ENCODE data around the gene PDE4D. TPM values are rescaled to one million over a fixed set of nuclear protein-coding genes. Genes with fewer than 3 reads are reported as not detected.

The PDE4D gene
- total RNA-seq, 1 experiment from 2014 or later = 3.3 TPM

DNA sequence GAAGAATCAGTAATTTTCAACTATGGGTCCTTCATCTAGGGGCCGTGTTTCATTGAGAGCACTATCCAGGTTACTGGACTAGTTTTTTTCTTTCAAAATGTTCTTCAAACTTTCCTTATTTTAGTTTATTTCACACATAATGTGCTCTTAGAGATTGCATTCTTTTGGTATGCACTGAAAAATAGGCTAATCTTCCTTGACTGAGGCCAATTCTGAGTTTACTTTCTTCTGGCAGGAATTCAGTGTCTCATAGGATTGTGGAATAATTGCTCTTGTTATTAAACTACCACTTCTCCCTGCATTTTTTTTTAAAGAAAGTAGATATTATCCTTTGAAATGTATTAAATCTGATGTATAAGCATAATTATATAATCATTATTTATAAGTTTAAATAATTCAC lies 686.1 kb downstream of the PDE4D start:
- ATAC-seq (no peak), DNase-seq (ENCODE audit: low spot score) (no peak)
- CTCF ChIA-PET = no interaction called here
- Mint-ChIP-seq H3K27me3 (ENCODE audit: low read depth) (no peaks in the 10 kb centered on the region), H3K9me3 (no peaks in the 10 kb centered on the region), H3K36me3 (no peaks in the 10 kb centered on the region), H3K27ac (no peak overlapping the region), H3K4me3 (no peak overlapping the region), H3K4me1 (no peaks in the 10 kb centered on the region)
- POLR2A ChIA-PET = no interaction called here
- TF ChIP-seq ELF4 (CRISPR knock-in tag; IDR thresholded peaks at IDR 0.05; ENCODE audit: low read depth) = no peak
- no peak for TF ChIP-seq ZNF317 (CRISPR knock-in tag; IDR thresholded peaks at IDR 0.05; ENCODE audit: borderline replicate concordance, low read depth)
- TF ChIP-seq ZNF396 (CRISPR knock-in tag; IDR thresholded peaks at IDR 0.05; ENCODE audit: borderline replicate concordance) = no peak
- TF ChIP-seq, protein P1, sequence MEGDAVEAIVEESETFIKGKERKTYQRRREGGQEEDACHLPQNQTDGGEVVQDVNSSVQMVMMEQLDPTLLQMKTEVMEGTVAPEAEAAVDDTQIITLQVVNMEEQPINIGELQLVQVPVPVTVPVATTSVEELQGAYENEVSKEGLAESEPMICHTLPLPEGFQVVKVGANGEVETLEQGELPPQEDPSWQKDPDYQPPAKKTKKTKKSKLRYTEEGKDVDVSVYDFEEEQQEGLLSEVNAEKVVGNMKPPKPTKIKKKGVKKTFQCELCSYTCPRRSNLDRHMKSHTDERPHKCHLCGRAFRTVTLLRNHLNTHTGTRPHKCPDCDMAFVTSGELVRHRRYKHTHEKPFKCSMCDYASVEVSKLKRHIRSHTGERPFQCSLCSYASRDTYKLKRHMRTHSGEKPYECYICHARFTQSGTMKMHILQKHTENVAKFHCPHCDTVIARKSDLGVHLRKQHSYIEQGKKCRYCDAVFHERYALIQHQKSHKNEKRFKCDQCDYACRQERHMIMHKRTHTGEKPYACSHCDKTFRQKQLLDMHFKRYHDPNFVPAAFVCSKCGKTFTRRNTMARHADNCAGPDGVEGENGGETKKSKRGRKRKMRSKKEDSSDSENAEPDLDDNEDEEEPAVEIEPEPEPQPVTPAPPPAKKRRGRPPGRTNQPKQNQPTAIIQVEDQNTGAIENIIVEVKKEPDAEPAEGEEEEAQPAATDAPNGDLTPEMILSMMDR (IDR thresholded peaks at IDR 0.05) = no peak
- TF ChIP-seq GABPB1 (CRISPR knock-in tag; IDR thresholded peaks at IDR 0.05) = no peak
- TF ChIP-seq NFYB (CRISPR knock-in tag; conservative IDR thresholded peaks at IDR 0.05; ENCODE audit: low read depth) = no peak
- no peak for TF ChIP-seq NR3C1 (CRISPR knock-in tag; conservative IDR thresholded peaks at IDR 0.05; ENCODE audit: low read depth)

DNA sequence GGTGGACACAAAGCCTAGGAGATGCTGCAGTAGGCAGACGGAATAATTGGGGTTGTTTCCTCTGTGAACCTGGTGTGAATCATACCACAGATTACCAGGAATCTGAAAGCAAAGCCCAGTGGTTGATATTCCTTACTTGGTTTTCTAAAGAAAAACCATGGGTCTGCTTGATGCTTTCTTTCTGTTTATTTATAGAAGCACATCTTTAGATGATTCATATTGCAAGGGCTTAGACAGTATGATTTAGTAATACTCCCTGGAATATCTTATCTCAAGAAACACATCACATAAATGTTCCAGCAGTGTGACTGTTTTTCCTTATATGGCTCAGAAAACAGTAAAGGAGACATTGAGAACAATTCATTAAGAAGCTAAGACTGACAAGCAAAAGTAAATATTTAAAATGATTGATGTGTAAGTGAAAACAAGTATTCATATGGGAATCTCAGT lies 687.4 kb downstream of the PDE4D start:
- no peak for DNase-seq (ENCODE audit: low spot score)
- no peaks in the 10 kb centered on the region for H3K36me3 Mint-ChIP-seq
- H3K4me1 Mint-ChIP-seq = no peaks in the 10 kb centered on the region
- H3K27me3 Mint-ChIP-seq (ENCODE audit: low read depth) = no peaks in the 10 kb centered on the region
- CTCF ChIA-PET = no interaction called here
- no peaks in the 10 kb centered on the region for H3K9me3 Mint-ChIP-seq
- no peak overlapping the region for H3K4me3 Mint-ChIP-seq
- no peak overlapping the region for H3K27ac Mint-ChIP-seq
- no peak for ATAC-seq
- POLR2A ChIA-PET = no interaction called here
- TF ChIP-seq, protein P2, sequence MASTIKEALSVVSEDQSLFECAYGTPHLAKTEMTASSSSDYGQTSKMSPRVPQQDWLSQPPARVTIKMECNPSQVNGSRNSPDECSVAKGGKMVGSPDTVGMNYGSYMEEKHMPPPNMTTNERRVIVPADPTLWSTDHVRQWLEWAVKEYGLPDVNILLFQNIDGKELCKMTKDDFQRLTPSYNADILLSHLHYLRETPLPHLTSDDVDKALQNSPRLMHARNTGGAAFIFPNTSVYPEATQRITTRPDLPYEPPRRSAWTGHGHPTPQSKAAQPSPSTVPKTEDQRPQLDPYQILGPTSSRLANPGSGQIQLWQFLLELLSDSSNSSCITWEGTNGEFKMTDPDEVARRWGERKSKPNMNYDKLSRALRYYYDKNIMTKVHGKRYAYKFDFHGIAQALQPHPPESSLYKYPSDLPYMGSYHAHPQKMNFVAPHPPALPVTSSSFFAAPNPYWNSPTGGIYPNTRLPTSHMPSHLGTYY (CRISPR knock-in tag; IDR thresholded peaks at IDR 0.05) = no peak
- TF ChIP-seq, protein P3, sequence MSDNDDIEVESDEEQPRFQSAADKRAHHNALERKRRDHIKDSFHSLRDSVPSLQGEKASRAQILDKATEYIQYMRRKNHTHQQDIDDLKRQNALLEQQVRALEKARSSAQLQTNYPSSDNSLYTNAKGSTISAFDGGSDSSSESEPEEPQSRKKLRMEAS (CRISPR knock-in tag; IDR thresholded peaks at IDR 0.05) = no peak
- TF ChIP-seq JUN (CRISPR knock-in tag; IDR thresholded peaks at IDR 0.05) (no peak), OVOL2 (CRISPR knock-in tag; IDR thresholded peaks at IDR 0.05; ENCODE audit: borderline replicate concordance) (no peak), NFE2L1 (CRISPR knock-in tag; IDR thresholded peaks at IDR 0.05) (no peak), ZNF232 (CRISPR knock-in tag; IDR thresholded peaks at IDR 0.05) (no peak), FOXK1 (CRISPR knock-in tag; IDR thresholded peaks at IDR 0.05) (no peak), E2F1 (CRISPR knock-in tag; IDR thresholded peaks at IDR 0.05) (no peak)
- TF ChIP-seq, protein P4, sequence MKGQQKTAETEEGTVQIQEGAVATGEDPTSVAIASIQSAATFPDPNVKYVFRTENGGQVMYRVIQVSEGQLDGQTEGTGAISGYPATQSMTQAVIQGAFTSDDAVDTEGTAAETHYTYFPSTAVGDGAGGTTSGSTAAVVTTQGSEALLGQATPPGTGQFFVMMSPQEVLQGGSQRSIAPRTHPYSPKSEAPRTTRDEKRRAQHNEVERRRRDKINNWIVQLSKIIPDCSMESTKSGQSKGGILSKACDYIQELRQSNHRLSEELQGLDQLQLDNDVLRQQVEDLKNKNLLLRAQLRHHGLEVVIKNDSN (CRISPR knock-in tag; IDR thresholded peaks at IDR 0.05) = no peak

GRCh38 chr5:59204114-59204897 lies 689.2 kb downstream of the PDE4D start:
- no peak overlapping the region for H3K4me3 Mint-ChIP-seq
- CTCF ChIA-PET = no interaction called here
- H3K27ac Mint-ChIP-seq = no peak overlapping the region
- H3K36me3 Mint-ChIP-seq = no peaks in the 10 kb centered on the region
- H3K9me3 Mint-ChIP-seq = no peaks in the 10 kb centered on the region
- POLR2A ChIA-PET = no interaction called here
- DNase-seq (ENCODE audit: low spot score) = no peak
- H3K27me3 Mint-ChIP-seq (ENCODE audit: low read depth) = no peaks in the 10 kb centered on the region
- H3K4me1 Mint-ChIP-seq = no peaks in the 10 kb centered on the region
- no peak for ATAC-seq
- TF ChIP-seq JAZF1 (CRISPR knock-in tag; IDR thresholded peaks at IDR 0.05) = no peak
- no peak for TF ChIP-seq EMX1 (CRISPR knock-in tag; IDR thresholded peaks at IDR 0.05)
- TF ChIP-seq ATF6 (CRISPR knock-in tag; IDR thresholded peaks at IDR 0.05) = no peak
- TF ChIP-seq, protein P5, sequence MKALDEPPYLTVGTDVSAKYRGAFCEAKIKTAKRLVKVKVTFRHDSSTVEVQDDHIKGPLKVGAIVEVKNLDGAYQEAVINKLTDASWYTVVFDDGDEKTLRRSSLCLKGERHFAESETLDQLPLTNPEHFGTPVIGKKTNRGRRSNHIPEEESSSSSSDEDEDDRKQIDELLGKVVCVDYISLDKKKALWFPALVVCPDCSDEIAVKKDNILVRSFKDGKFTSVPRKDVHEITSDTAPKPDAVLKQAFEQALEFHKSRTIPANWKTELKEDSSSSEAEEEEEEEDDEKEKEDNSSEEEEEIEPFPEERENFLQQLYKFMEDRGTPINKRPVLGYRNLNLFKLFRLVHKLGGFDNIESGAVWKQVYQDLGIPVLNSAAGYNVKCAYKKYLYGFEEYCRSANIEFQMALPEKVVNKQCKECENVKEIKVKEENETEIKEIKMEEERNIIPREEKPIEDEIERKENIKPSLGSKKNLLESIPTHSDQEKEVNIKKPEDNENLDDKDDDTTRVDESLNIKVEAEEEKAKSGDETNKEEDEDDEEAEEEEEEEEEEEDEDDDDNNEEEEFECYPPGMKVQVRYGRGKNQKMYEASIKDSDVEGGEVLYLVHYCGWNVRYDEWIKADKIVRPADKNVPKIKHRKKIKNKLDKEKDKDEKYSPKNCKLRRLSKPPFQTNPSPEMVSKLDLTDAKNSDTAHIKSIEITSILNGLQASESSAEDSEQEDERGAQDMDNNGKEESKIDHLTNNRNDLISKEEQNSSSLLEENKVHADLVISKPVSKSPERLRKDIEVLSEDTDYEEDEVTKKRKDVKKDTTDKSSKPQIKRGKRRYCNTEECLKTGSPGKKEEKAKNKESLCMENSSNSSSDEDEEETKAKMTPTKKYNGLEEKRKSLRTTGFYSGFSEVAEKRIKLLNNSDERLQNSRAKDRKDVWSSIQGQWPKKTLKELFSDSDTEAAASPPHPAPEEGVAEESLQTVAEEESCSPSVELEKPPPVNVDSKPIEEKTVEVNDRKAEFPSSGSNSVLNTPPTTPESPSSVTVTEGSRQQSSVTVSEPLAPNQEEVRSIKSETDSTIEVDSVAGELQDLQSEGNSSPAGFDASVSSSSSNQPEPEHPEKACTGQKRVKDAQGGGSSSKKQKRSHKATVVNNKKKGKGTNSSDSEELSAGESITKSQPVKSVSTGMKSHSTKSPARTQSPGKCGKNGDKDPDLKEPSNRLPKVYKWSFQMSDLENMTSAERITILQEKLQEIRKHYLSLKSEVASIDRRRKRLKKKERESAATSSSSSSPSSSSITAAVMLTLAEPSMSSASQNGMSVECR (CRISPR knock-in tag; IDR thresholded peaks at IDR 0.05; ENCODE audit: borderline replicate concordance) = no peak
